ENCODE measurements around the gene HOXA13. TPM values are rescaled to one million over a fixed set of nuclear protein-coding genes. Genes with fewer than 3 reads are reported as not detected.

Gene HOXA13
- total RNA-seq, 3 donors from 2014 or later, result 0.16 to 0.33 TPM; not detected in 1

DNA sequence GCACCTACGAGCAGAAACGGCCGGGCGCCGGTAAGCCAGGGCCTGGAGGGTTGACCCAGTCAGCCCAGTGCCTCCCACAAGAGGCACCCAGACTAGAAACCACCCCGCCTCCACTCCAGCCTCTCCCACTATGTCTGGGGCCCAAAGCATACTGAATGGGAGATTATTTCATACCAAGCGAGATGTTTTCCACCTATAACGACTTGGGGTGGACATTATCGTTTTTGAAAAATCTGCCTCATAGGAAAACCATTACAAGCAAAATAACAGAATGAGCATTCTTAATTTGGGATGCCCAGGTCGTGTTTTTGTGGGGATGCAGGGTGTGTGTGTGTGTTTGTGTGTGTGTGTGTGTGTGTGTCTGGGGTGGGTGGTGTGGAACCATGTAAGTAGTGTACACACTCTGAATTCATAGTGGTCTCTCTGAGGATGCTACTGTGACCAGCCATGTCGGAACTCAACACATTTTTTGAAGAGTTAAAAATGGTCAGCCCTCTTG, 53.9 kb downstream of the HOXA13 start:
- peaks cover 0 to 4% of the 10 kb centered on the region in 2 donors for H3K4me1 ChIP-seq
- H3K27ac ChIP-seq, result peak overlapping the region; percentile 95 to 96
- peak overlapping the region; percentile 14 to 80 (median 75) for H3K4me3 ChIP-seq
- peaks cover 0 to 25% of the 10 kb centered on the region in 2 donors for H3K27me3 ChIP-seq
- peak in 1 of 2 donors; percentile 45 for DNase-seq (ENCODE audit: low spot score in 2 of 2)
- intact Hi-C loops (cut with DNase I; ENCODE audit: low total_unique reads), result loop anchor here (5.0 kb wide), 2 partner anchors 531 to 774 kb away; no protein-coding TSS in a partner anchor
- H3K36me3 ChIP-seq, result no peaks in the 10 kb centered on the region
- TF ChIP-seq POLR2AphosphoS5 (IDR thresholded peaks at IDR 0.05) (no peak), POLR2A (IDR thresholded peaks at IDR 0.05) (no peak)
- TF ChIP-seq, protein P1, sequence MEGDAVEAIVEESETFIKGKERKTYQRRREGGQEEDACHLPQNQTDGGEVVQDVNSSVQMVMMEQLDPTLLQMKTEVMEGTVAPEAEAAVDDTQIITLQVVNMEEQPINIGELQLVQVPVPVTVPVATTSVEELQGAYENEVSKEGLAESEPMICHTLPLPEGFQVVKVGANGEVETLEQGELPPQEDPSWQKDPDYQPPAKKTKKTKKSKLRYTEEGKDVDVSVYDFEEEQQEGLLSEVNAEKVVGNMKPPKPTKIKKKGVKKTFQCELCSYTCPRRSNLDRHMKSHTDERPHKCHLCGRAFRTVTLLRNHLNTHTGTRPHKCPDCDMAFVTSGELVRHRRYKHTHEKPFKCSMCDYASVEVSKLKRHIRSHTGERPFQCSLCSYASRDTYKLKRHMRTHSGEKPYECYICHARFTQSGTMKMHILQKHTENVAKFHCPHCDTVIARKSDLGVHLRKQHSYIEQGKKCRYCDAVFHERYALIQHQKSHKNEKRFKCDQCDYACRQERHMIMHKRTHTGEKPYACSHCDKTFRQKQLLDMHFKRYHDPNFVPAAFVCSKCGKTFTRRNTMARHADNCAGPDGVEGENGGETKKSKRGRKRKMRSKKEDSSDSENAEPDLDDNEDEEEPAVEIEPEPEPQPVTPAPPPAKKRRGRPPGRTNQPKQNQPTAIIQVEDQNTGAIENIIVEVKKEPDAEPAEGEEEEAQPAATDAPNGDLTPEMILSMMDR (IDR thresholded peaks at IDR 0.05), result no peak
- no peaks in the 10 kb centered on the region for H3K9me3 ChIP-seq

- Histone ChIP-seq H3K36me3 (no peaks in the 10 kb centered on the region), H3K27ac (peak overlapping the region; percentile 95 to 96), H3K27me3 (peaks cover 0 to 25% of the 10 kb centered on the region in 2 donors), H3K4me3 (peak overlapping the region; percentile 14 to 80 (median 75)), H3K9me3 (no peaks in the 10 kb centered on the region), H3K4me1 (peaks cover 0 to 4% of the 10 kb centered on the region in 2 donors)
- TF ChIP-seq POLR2AphosphoS5 (IDR thresholded peaks at IDR 0.05) (no peak), POLR2A (IDR thresholded peaks at IDR 0.05) (no peak)
- TF ChIP-seq, protein P1 (IDR thresholded peaks at IDR 0.05), result no peak
- intact Hi-C loops (cut with DNase I; ENCODE audit: low total_unique reads), result loop anchor here (5.0 kb wide), 2 partner anchors 532 to 773 kb away; no protein-coding TSS in a partner anchor
- DNase-seq (ENCODE audit: low spot score in 2 of 2), result peak in 1 of 2 donors; percentile 25
These were observed 54.6 kb downstream of the HOXA13 start for GRCh38 chr7:27145165-27145913.

- Histone ChIP-seq H3K4me3 (peak overlapping the region; percentile 13 to 80 (median 75)), H3K27ac (peak overlapping the region; percentile 95 to 96)
These were observed 55.1 kb downstream of the HOXA13 start for GRCh38 chr7:27144781-27145164.

More at GRCh38 chr7:27144781-27145164, 55.1 kb downstream of the HOXA13 start:
- TF ChIP-seq, protein P1 (IDR thresholded peaks at IDR 0.05), result no peak
- TF ChIP-seq POLR2A (IDR thresholded peaks at IDR 0.05), result no peak
- TF ChIP-seq POLR2AphosphoS5 (IDR thresholded peaks at IDR 0.05), result no peak
- H3K36me3 ChIP-seq, result no peaks in the 10 kb centered on the region
- peaks cover 0 to 4% of the 10 kb centered on the region in 2 donors for H3K4me1 ChIP-seq
- no peaks in the 10 kb centered on the region for H3K9me3 ChIP-seq
- DNase-seq (ENCODE audit: low spot score in 2 of 2), result no peak
- intact Hi-C loops (cut with DNase I; ENCODE audit: low total_unique reads), result loop anchor here (5.0 kb wide), 4 partner anchors 47 to 772 kb away; partner anchors contain the start of gene HOXA1
- H3K27me3 ChIP-seq, result peaks cover 0 to 25% of the 10 kb centered on the region in 2 donors

Other genes starting within 250 kb of the HOXA13 start
- gene HOXA1, start 104.1 kb downstream of the HOXA13 start, total RNA-seq, result under 1 TPM; 0.33 to 0.80 (median 0.44) TPM
- 1 to 10 TPM in 2 of 3 donors, under 1 TPM in 1; 0.80 to 5.4 (median 1.3) TPM for gene HOXA2, start 97.4 kb downstream of the HOXA13 start, total RNA-seq
- gene HOXA4, start 69.3 kb downstream of the HOXA13 start, total RNA-seq, result 1 to 10 TPM in 2 of 3 donors, under 1 TPM in 1; 0.80 to 2.8 (median 2.0) TPM
- gene HOXA5, start 56.4 kb downstream of the HOXA13 start, total RNA-seq, result 10 to 100 TPM; 11.5 to 48.7 (median 22.6) TPM
- gene HOXA6, start 52.3 kb downstream of the HOXA13 start, total RNA-seq, result 10 to 100 TPM in 1 of 3 donors, 1 to 10 TPM in 2; 7.9 to 16.0 (median 9.0) TPM
- 1 to 10 TPM; 4.5 to 6.4 (median 4.6) TPM for gene HOXA3, start 47.5 kb downstream of the HOXA13 start, total RNA-seq
- gene HOXA7, start 43.4 kb downstream of the HOXA13 start, total RNA-seq, result 1 to 10 TPM; 4.6 to 8.8 (median 6.2) TPM
- gene HOXA9, start 34.6 kb downstream of the HOXA13 start, total RNA-seq, result 10 to 100 TPM in 1 of 3 donors, 1 to 10 TPM in 2; 7.5 to 18.4 (median 9.0) TPM
- gene HOXA10, start 25.8 kb downstream of the HOXA13 start, total RNA-seq, result 10 to 100 TPM in 1 of 3 donors, 1 to 10 TPM in 2; 2.3 to 21.1 (median 5.2) TPM
- 1 to 10 TPM in 1 of 3 donors, not detected in 2; 1.9 TPM for gene HOXA11, start 14.9 kb downstream of the HOXA13 start, total RNA-seq
- gene EVX1, start 42.7 kb upstream of the HOXA13 start, total RNA-seq, result not detected

All from breast epithelium (tissue), 4 donors.